Mesodermal cell (in vitro differentiated cells): Measurements from ENCODE around the gene PLA2G4F.

Experiments used
- H3K27ac ChIP-seq: 2 replicates; pipeline ENCODE4 v1.7.0; 2013; ENCODE audit warnings: mild to moderate bottlenecking, low read depth, low read length, moderate library complexity; ENCODE audit not compliant: severe bottlenecking
- H3K36me3 ChIP-seq: 2 replicates; pipeline ENCODE4 v1.7.1; 2013; ENCODE audit warnings: mild to moderate bottlenecking, low read length, moderate library complexity; ENCODE audit not compliant: control insufficient read depth, insufficient read depth
- H3K4me1 ChIP-seq: one replicate; pipeline ENCODE4 v1.7.1; 2013; ENCODE audit warnings: mild to moderate bottlenecking, low read length; ENCODE audit not compliant: insufficient read depth, control insufficient read depth, poor library complexity, severe bottlenecking
- H3K4me3 ChIP-seq: 2 replicates; pipeline ENCODE4 v1.7.0; 2013; ENCODE audit warnings: low read length, control low read depth, mild to moderate bottlenecking; ENCODE audit not compliant: insufficient read depth, poor library complexity, severe bottlenecking; ENCODE audit errors: extremely low read depth
- H3K9me3 ChIP-seq: 2 replicates; pipeline ENCODE4 v1.7.1; 2013; ENCODE audit warnings: mild to moderate bottlenecking, low read length, moderate library complexity; ENCODE audit not compliant: control insufficient read depth
- WGBS, 2 experiments: methylation state at CpG; one replicate each; pipeline ENCODE4 v1.1.5; 2013; ENCODE audit warnings: missing lambda C conversion rate in 2 of 2; ENCODE audit not compliant: insufficient coverage in 2 of 2; 5-methylcytosine and 5-hydroxymethylcytosine counted together

The PLA2G4F gene

DNA sequence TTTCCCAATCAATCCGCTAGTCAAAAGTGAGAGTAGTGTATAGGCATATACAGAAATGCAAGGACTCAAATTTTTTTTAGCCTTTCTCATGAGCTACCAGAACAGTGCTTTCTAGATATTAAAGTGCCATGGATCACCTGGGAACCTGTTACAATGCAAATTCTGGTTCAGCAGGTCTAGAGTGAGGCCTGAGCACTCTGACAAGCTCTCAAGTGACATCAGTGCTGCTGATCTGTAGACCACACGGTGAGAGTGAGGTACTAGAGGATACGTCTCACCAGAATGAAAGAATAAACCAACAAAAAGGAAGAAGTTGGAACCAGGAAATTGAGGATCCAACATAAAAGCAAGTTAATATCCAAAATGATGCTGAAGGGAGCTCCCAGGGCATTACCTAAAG is 46.1 kb downstream of the PLA2G4F start:
- no peak overlapping the region for H3K27ac ChIP-seq
- H3K4me1 ChIP-seq: no peaks in the 10 kb centered on the region
- H3K36me3 ChIP-seq: no peaks in the 10 kb centered on the region
- H3K4me3 ChIP-seq: no peak overlapping the region
- no peaks in the 10 kb centered on the region for H3K9me3 ChIP-seq
- WGBS, 2 experiments: 58 to 71% methylated on average over 2 of the region's 3 CpGs

DNA sequence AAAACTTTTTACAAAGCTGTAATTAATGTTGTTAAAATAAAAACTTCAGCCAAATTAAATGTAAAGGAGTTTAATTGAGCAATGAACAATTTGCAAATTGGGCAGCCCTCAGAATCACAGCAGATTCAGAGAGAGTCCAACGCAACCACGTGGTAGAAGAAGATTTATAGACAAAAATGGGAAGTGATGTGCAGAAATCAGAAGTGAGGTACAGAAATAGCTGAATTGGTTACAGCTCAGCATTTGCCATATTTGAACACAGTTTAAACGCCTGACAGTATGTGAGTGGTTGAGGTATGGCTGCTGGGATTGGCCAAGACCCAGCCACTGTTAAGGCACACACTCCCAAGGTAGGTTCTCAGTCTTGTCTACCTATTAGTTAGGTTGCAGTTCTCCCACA is 47.6 kb downstream of the PLA2G4F start:
- no peaks in the 10 kb centered on the region for H3K4me1 ChIP-seq
- H3K27ac ChIP-seq: no peak overlapping the region
- no peaks in the 10 kb centered on the region for H3K36me3 ChIP-seq
- H3K9me3 ChIP-seq: no peaks in the 10 kb centered on the region
- WGBS, 2 experiments: 92 to 98% methylated on average over 2 of the region's 3 CpGs
- H3K4me3 ChIP-seq: no peak overlapping the region

DNA sequence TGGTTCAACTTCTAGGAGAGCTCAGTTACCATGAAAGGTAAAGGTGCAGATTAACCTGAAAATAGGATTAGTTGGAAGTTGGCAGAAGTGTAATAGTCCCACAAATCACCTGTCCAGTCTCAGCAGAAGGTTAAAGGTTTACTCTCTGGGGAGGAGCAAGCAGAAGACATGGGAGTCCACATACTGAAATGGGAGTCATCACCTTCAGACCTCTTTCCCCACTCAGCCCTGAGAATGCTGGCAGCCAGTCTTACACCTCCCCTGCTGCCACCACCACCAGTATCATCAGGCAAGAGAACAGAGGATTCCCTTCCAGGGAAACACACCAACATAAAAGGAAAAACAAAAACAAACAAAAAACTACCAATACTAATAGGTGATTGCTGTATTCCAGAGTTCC is 48.2 kb downstream of the PLA2G4F start:
- Histone ChIP-seq H3K4me1 (no peaks in the 10 kb centered on the region), H3K4me3 (no peak overlapping the region), H3K27ac (no peak overlapping the region), H3K9me3 (no peaks in the 10 kb centered on the region), H3K36me3 (no peaks in the 10 kb centered on the region)

DNA sequence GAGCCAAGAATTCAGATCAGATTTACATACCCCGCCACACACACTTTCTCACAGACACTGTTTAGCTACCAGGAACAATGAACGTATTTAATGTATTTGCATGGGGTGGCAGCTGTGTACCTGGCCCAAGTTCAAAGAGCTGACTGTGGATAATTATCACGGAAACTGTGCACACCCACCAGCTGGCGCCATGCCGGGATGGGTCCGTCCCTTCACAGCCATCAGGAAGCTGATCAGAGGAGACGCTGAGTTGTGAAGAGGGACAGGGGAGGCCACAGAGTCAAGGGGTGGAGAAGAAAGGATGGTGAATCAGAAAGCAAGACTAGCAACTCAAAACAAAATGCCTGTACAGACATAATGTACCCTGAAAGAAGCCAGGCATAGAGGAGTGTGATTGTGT is 49.0 kb downstream of the PLA2G4F start:
- 91 to 96% methylated on average over 5 of the region's 7 CpGs for WGBS, 2 experiments
- Histone ChIP-seq H3K4me1 (no peaks in the 10 kb centered on the region), H3K36me3 (no peaks in the 10 kb centered on the region), H3K4me3 (no peak overlapping the region), H3K27ac (no peak overlapping the region), H3K9me3 (no peaks in the 10 kb centered on the region)

DNA sequence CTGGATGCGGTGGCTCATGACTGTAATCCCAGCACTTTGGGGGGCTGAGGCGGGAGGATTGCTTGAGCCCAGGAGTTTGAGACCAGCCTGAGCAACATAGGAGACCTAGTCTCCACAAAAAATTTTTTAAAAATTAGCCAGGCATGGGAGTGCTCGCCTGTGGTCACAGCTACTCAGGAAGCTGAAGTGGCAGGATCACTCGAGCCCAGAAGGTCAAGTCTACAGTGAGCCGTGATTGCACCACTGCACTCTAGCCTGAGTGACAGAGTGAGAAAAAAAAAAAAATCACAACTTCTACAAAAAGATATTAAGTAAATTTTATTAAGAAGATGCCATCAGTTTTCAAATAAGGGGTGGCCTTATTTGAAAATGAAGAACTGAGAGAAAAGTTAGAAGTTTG is 50.1 kb downstream of the PLA2G4F start:
- Histone ChIP-seq H3K9me3 (no peaks in the 10 kb centered on the region), H3K27ac (no peak overlapping the region), H3K4me1 (no peaks in the 10 kb centered on the region), H3K36me3 (no peaks in the 10 kb centered on the region), H3K4me3 (no peak overlapping the region)
- 88 to 93% methylated on average over 2 to 3 of the region's 5 CpGs for WGBS, 2 experiments

DNA sequence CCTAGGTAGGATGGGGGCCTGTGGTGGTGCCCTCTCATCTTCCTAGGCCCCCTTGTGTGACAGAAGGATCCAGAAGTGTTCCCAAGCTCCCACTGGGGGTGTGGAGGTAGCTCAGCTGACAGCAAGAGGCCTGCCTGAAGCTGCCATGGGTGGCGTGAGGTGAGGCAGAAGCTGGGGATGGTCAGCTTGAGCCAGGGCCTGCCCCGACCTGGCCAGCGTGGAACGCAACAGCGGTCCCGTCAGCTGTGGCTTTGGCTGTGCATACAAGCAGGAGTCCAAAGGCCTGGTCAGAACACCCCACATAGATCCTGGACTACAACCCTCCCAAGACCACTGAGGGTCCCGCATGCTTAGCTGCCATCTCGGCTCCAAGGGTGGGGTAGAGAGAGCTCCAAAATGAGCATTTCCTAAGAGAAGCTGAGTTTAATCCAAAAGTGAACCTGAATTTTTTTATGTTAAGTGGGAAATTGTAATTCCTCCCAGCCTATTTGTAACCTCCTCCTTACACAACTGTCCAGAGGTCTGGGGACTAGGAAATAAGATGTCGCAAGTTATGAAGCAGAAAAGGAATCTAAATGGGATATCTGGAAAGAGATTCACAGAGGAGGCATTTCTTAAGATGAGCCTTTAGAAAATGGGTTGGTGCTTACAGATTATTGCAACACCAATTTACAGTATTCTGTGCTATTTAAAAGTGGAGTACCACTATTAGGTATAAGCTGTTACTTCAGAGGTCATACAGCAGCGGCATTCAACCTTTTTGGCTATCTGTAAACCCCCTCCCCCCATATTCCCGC is 52.1 kb downstream of the PLA2G4F start:
- Histone ChIP-seq H3K4me3 (no peak overlapping the region), H3K27ac (no peak overlapping the region), H3K36me3 (no peaks in the 10 kb centered on the region), H3K4me1 (peaks cover 5% of the 10 kb centered on the region), H3K9me3 (no peaks in the 10 kb centered on the region)
- WGBS, 2 experiments: 95 to 98% methylated on average over 2 to 5 of the region's 11 CpGs

DNA sequence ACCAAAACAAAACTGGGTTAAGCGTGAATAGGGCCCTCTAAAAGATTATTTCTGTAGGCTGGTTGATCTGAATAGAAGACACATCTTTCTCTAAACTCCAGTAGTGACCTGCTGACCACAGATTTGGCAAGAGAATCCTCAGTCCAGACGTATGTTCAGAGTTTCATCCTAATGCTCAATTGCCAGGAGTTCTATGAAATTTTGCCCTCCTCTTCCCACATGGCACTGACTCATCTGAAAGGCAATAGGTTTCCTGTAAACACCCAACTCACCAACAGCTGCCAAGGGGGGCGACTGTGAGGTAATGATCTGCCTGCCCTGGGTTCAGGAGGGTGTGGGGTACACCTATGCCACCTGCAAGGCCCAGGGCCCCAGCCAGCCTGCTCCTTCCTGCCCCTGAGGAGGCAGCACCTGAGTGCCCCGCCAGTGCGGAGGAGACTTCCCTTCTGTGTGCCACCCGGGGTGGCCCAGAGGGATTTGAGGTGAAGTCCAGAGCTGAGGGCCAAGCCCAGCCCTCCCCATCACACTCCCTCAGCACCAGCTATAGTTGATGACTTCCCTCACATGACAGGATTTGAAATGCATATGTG is 53.7 kb downstream of the PLA2G4F start:
- H3K4me3 ChIP-seq: no peak overlapping the region
- H3K9me3 ChIP-seq: no peaks in the 10 kb centered on the region
- peaks cover 5% of the 10 kb centered on the region for H3K4me1 ChIP-seq
- H3K27ac ChIP-seq: no peak overlapping the region
- no peaks in the 10 kb centered on the region for H3K36me3 ChIP-seq
- WGBS, 2 experiments: 93 to 98% methylated on average over 4 to 5 of the region's 6 CpGs

DNA sequence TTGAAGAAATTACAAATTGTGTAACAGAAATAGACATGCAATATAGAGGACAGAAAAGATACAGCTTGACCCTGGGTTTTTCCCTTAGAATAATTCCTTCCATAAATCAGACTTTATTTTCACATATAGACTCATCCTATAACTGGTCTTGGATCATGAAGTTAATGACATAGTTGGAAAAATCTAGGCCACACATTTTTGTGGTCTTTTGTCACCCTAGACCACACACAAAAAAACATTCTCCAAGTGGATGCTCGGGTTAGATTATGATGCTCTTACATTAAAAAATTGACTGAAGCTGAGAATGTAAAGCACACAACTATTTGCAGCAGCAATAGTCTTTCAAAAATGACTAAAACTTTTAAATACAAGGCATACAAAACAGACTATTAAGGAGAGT is 54.6 kb downstream of the PLA2G4F start:
- Histone ChIP-seq H3K36me3 (no peaks in the 10 kb centered on the region), H3K4me3 (no peak overlapping the region), H3K4me1 (peaks cover 5% of the 10 kb centered on the region), H3K9me3 (no peaks in the 10 kb centered on the region), H3K27ac (no peak overlapping the region)
- WGBS, 2 experiments: no CpG with 5 or more reads among the region's 1 CpG

DNA sequence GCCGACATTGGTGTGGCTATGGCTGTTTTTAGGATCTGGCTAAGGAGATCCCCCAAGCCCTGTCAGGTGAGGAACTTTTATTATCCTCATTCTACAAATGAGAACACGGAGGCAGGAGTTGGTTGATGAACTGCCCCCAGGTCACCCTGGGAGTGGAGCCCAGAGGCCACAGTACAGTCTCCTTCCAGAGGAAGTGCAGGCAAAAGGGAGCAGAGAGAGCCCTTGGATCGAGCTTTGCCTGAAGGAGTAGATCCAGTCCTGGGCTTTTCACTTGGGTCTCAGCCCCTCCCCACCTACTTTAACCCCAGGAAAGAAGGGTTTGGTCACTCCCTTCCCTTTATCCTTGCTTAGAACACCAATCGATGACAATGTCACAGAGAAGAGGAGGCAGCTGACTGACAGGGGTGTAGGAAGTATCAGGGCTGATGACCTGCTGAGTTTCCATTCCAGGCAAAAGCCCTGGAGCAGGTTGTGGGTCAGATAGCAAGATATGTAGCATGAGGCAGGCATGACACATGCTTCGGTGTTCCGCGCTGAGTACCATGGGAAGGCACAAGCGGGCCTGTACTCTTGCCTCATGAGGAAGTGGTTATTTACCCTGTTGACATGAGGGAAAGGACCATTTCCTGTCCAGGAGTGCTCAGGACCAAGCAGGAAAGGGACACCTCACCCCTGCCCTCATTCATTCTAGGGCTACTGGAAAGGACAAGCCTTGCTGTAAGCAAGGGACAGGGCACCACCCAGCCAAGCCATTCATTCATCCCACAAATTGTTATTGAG is 56.2 kb downstream of the PLA2G4F start:
- Histone ChIP-seq H3K9me3 (no peaks in the 10 kb centered on the region), H3K27ac (no peak overlapping the region), H3K4me3 (no peak overlapping the region), H3K36me3 (no peaks in the 10 kb centered on the region), H3K4me1 (peaks cover 5% of the 10 kb centered on the region)
- WGBS, 2 experiments: 91 to 96% methylated on average over 5 to 6 of the region's 8 CpGs

DNA sequence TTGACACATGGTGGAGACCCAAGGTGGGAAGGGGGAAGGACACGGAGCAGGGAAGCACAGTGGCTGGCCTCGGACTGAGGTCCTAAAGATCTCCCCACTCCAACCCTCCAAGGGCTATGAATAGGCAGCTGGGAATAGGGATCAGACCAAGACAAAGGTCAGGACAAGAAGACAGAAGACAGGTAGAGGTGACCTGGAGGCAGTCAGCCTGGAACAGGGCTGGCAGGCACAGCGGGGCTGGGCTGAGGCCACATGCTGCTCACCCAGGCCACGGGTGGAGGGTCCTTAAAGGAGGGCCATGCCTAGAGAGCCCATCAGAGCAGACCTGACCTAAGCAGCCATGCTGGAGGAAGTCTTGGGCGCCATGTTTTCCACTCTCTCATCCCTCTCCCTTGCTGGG is 59.4 kb downstream of the PLA2G4F start:
- H3K4me3 ChIP-seq: no peak overlapping the region
- WGBS, 2 experiments: 79 to 97% methylated on average over 3 of the region's 5 CpGs
- no peaks in the 10 kb centered on the region for H3K36me3 ChIP-seq

DNA sequence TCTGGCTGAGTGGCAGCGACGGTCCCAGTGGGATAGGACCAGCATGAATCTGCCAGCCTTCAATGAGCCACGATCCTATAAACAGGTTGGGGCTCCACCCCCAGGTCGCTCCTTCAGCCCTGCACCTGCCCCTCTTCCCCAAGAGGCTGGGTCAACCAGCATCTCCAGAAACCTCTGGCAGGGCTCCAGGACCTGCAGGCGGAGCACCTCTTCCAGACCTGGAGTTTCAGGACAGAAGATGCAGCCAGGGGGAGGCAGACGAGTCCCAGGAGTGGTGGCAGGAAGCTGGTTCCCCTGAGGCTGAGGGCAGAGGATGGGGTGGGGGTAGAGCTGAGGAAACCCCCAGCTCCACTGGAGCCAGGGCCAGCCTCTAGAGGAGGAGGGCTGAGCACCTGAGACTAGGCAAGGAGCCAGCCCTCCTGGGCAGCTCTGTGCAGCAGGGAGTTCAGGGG is 61.9 kb downstream of the PLA2G4F start, which contains the start of gene PLA2G4D:
Gene PLA2G4D (minus strand): TSS at position 51 of the 452 bp plus-strand sequence. CDS start 103 bp downstream, outside the sequence.
- no peaks in the 10 kb centered on the region for H3K36me3 ChIP-seq
- no peak within 1 kb of the TSS for H3K4me3 ChIP-seq
- no peak within 1 kb of the TSS for H3K27ac ChIP-seq
- 85 to 94% methylated on average over 4 to 5 of the region's 6 CpGs for WGBS, 2 experiments
- peaks cover 14% of the 10 kb centered on the region for H3K4me1 ChIP-seq
- no peaks in the 10 kb centered on the region for H3K9me3 ChIP-seq

More for the DNA sequence above, 59.4 kb downstream of the PLA2G4F start:
- no peak overlapping the region for H3K27ac ChIP-seq
- no peaks in the 10 kb centered on the region for H3K9me3 ChIP-seq
- H3K4me1 ChIP-seq: peaks cover 14% of the 10 kb centered on the region
